Skeletal muscle satellite cell (primary cell): Measurements from ENCODE around the gene ACSF2.
A peak's percentile ranks its signal among the peaks of the same experiment; 100 is the strongest.
"Not testable (repeated sequence)": the region's sequence is repeated elsewhere in the genome, so short reads cannot be mapped to it uniquely, and the experiment has no call there.

ENCODE experiments used
- H3K27me3 ChIP-seq: 2 replicates; pipeline ENCODE4 v1.7.0; 2013; ENCODE audit warnings: low read length; ENCODE audit not compliant: control insufficient read depth, insufficient read depth
- H3K36me3 ChIP-seq: 2 replicates; pipeline ENCODE4 v1.7.0; 2013; ENCODE audit warnings: mild to moderate bottlenecking, control low read depth, low read length; ENCODE audit not compliant: insufficient read depth
- H3K4me1 ChIP-seq: 2 replicates; pipeline ENCODE4 v1.7.0; 2013; ENCODE audit warnings: low read length; ENCODE audit not compliant: control insufficient read depth, insufficient read depth
- H3K4me2 ChIP-seq: 2 replicates; pipeline ENCODE4 v1.7.0; 2013; ENCODE audit warnings: mild to moderate bottlenecking, low read length
- H3K4me3 ChIP-seq: 2 replicates; pipeline ENCODE4 v1.7.0; 2013; ENCODE audit warnings: low read length
- H3K9ac ChIP-seq: 2 replicates; pipeline ENCODE4 v1.7.0; 2013; ENCODE audit warnings: mild to moderate bottlenecking, low read depth, low read length, moderate library complexity
- H3K9me3 ChIP-seq: replicated peaks from 2 replicates; pipeline ENCODE4 v1.7.0; 2013; ENCODE audit warnings: mild to moderate bottlenecking, control low read depth, low read length

Gene ACSF2

DNA sequence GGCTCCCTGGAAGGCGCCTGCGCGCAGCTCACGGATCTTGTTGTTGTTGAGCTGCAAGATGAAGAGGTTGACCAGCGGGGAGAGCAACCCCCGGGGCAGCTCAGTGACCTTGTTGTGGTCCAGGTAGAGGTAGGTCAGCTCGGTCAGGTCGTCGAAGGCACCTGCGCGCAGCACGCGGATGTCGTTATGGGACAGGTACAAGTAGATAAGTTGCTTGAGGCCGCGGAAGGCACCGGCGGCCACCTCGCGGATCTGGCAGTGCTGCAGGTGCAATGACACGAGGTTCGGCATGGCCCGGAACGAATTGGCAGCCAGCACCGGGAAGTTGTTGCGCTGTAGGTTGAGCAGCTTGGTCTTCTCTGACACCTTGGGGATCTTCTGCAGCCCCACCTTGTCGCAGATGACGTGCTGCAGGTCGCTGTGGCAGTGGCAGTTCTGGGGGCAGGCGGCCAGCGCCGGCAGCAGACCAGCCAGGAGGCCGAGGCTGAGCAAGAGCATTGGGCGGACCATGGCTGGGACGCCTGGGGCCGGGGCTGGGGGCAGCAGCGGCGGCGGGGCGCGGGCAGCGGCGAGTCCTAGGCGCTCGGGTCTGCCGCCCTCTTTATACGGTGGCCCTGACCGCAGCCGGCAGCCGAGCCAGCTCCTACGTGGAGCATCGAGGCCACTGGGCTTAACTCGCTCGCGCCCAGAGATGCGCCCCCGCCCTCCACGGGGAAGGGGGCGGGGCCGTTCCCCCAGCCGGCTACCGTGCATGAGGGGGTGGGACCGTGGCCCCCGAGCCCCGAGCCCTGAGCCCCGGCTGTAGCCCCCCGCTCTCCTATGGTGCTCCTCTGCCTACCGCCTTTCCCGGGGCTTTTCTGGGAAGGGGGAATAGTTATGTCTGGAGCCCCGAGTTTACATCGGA is 42.5 kb downstream of the ACSF2 start, which contains the start of gene CHAD:
Gene CHAD (minus strand): TSS at position 577 of the 904 bp plus-strand sequence. CDS start 67 bp downstream, at position 510.
- peak within 1 kb of the TSS; percentile 17 for H3K4me3 ChIP-seq

DNA sequence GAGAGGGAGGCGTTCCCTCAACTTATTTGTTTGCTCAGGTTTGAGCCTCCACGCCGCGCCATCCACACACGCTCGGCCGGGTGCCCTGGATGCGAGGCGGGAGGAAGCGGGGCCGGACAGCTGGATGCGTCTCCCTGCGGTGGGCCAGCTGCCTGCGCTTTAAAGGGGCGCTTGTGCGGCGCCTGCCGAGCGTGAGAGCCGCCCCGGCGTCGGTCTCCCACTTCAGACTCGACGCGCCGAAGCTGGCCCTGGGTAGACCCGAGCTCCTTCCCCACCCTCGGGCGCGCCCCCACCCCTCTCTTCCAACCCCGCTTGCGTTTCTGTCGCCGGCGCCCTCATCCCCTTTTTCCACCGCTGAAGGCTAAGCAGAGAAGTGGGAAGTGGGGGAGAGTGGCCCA is 43.2 kb downstream of the ACSF2 start:
- Histone ChIP-seq H3K9ac (no peak overlapping the region), H3K4me1 (peaks cover 11% of the 10 kb centered on the region), H3K4me3 (peak overlapping the region; percentile 17)

More for the DNA sequence above, 42.5 kb downstream of the ACSF2 start, which contains the start of gene CHAD:
- H3K36me3 ChIP-seq = no peaks in the 10 kb centered on the region
- H3K9me3 ChIP-seq = no peaks in the 10 kb centered on the region
- peaks cover 41% of the 10 kb centered on the region for H3K27me3 ChIP-seq
- H3K9ac ChIP-seq = no peak within 1 kb of the TSS
- H3K4me1 ChIP-seq = peaks cover 11% of the 10 kb centered on the region
- H3K4me2 ChIP-seq = peak within 1 kb of the TSS; percentile 73

DNA sequence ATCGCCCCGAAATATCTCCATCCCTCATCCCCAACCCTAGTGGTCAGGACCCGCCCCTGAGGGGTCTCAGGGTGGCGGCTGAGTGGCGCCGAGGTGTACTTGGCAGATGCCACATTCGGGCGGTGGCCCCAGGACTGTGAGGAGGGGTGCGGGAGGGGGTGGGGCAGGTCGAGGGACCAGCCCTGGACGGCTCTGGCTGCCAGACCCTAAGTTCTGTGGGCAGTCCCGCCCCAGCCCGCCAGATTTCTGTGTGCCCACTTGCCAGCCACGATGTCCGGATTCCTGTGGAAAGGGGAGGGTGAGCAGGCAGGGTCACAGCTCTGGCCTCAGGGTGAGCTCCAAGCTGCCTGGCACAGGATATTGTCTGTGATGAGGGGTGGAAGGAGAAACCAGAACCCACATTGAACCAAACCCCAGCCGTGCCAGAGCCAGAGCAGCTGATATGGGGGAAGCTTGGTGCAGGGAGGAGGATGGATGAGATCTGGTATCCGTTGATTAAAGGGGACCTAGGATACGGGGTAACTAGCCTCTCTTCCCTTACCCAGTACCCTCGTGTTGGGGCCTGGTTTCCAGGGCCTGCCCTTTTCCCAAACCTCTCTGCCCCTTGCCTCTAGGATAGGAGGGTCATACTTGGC is 43.8 kb downstream of the ACSF2 start:
- no peaks in the 10 kb centered on the region for H3K36me3 ChIP-seq
- H3K9me3 ChIP-seq = no peaks in the 10 kb centered on the region
- no peak overlapping the region for H3K9ac ChIP-seq
- peaks cover 41% of the 10 kb centered on the region for H3K27me3 ChIP-seq
- peak overlapping the region; percentile 73 for H3K4me2 ChIP-seq
- H3K4me3 ChIP-seq = no peak overlapping the region
- H3K4me1 ChIP-seq = peaks cover 11% of the 10 kb centered on the region

More for the DNA sequence above, 43.2 kb downstream of the ACSF2 start:
- peak overlapping the region; percentile 73 for H3K4me2 ChIP-seq
- no peaks in the 10 kb centered on the region for H3K9me3 ChIP-seq
- peaks cover 41% of the 10 kb centered on the region for H3K27me3 ChIP-seq
- H3K36me3 ChIP-seq = no peaks in the 10 kb centered on the region

DNA sequence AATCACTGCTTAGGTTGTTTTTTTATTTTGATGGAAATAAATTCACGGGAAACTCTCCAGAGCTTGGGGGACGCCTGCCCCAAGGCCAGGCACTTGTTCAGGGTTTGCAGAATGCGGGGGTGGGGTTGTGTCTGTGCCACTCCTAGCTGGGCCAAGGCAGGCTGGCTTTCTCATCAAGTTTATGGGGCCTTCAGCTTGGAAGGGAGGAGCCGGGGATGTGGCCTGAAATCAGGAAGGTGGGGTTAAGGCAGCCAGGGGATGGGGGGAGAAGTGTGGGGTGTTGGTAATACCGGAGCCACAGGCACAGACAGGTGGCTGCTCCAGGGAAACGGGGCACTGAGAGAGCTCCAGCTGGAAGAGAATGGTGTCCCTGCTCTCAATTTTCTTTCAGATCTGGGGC is 44.4 kb downstream of the ACSF2 start:
- Histone ChIP-seq H3K9me3 (no peaks in the 10 kb centered on the region), H3K4me3 (no peak overlapping the region), H3K4me2 (no peak overlapping the region), H3K4me1 (peaks cover 11% of the 10 kb centered on the region), H3K27me3 (peaks cover 41% of the 10 kb centered on the region), H3K36me3 (no peaks in the 10 kb centered on the region), H3K9ac (no peak overlapping the region)

DNA sequence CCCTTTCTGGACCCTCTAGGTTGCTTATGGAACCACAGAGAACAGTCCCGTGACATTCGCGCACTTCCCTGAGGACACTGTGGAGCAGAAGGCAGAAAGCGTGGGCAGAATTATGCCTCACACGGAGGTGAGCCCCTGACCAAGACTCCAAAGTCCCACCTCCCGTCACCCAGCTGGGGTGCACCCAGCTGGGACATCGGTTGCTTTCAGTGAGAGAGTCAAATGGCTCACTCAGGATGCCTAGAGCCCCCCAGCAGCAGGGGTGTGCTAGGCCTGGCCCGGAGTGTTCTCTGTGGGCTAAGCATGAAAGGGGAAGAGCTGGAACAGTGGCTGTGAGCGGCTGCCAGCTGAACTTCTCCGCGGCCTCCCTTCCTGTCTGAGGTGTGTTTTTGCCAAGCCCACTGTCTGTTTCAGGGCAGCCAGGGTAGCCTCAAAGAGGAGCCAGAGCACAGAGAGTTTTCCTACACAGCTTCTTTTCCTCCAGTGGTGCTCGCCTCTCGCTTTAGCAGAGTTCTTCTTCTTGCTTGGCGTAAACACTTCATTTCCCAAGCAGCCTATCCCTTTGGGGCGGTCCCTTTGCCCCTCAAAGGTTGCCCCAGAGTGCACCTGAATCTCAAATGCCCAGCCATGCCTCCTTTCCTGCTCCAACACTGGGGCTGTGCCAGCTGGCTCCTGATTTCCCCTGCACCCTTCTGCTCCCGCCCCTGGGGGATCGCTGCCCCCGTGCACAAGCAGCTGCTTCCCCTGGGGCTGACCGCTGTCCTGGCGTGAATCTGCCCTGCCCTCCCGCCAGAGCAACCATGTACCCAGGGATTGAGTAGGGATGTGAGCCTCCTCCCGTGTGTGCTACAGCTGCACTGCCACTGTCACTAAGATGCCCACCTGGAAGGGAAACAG is 45.2 kb downstream of the ACSF2 start:
- Histone ChIP-seq H3K9ac (no peak overlapping the region), H3K4me3 (no peak overlapping the region)

DNA sequence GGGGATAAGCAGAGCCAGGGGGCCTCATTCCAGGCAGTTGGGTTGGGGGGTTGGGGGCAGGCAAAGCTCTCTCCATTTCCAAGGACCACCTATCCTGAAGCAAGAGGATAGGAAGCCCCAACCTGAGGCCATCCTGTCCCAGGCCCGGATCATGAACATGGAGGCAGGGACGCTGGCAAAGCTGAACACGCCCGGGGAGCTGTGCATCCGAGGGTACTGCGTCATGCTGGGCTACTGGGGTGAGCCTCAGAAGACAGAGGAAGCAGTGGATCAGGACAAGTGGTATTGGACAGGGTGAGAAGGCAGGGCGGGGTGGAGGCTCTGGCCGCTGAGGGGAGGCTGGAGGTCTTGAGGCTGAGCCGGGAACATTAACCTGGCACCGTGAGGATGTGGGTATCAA is 46.3 kb downstream of the ACSF2 start:
- no peak overlapping the region for H3K4me3 ChIP-seq
- H3K4me2 ChIP-seq = no peak overlapping the region
- no peak overlapping the region for H3K9ac ChIP-seq
- H3K4me1 ChIP-seq = peaks cover 11% of the 10 kb centered on the region
- no peaks in the 10 kb centered on the region for H3K9me3 ChIP-seq
- H3K27me3 ChIP-seq = peaks cover 32% of the 10 kb centered on the region
- no peaks in the 10 kb centered on the region for H3K36me3 ChIP-seq

More for the DNA sequence above, 45.2 kb downstream of the ACSF2 start:
- Histone ChIP-seq H3K4me2 (no peak overlapping the region), H3K9me3 (no peaks in the 10 kb centered on the region), H3K4me1 (peaks cover 11% of the 10 kb centered on the region), H3K36me3 (no peaks in the 10 kb centered on the region), H3K27me3 (peaks cover 41% of the 10 kb centered on the region)

DNA sequence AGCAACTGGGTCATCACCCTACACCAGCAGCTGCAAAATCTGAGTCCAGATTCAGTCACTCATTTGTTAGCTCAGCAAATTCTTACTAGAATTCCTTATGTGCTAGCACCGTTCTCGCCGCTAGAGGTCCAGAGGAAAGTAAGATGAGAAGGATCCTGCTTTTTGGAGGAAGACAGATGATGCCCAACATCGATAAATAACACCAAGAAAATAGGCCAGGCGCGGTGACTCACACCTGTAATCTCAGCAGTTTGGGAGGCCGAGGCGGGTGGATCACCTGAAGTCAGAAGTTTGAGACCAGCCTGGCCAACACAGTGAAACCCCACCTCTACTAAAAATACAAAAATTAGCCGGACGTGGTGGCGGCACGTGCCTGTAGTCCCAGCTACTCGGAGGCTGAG is 46.7 kb downstream of the ACSF2 start:
- H3K4me1 ChIP-seq = peaks cover 11% of the 10 kb centered on the region
- not testable (repeated sequence) for H3K4me2 ChIP-seq, H3K4me3 ChIP-seq, H3K9me3 ChIP-seq, H3K36me3 ChIP-seq, H3K9ac ChIP-seq
- peaks cover 29% of the 10 kb centered on the region for H3K27me3 ChIP-seq

DNA sequence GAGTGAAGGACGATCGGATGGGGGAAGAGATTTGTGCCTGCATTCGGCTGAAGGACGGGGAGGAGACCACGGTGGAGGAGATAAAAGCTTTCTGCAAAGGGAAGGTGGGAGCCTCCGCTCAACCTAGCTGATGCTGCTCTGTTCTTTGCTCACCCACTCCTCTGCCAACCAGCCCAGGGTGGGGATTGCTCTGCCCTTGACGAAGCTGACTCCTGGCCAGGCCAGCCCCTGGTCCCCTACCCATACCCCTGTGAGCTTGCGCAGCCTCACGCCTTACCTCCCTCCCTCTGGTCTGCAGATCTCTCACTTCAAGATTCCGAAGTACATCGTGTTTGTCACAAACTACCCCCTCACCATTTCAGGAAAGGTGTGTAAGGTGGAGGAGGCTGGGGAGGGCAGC is 47.9 kb downstream of the ACSF2 start:
- no peak overlapping the region for H3K9ac ChIP-seq
- peaks cover 17% of the 10 kb centered on the region for H3K27me3 ChIP-seq
- H3K9me3 ChIP-seq = no peaks in the 10 kb centered on the region
- no peak overlapping the region for H3K4me3 ChIP-seq
- H3K4me1 ChIP-seq = peaks cover 12% of the 10 kb centered on the region
- no peaks in the 10 kb centered on the region for H3K36me3 ChIP-seq
- no peak overlapping the region for H3K4me2 ChIP-seq

DNA sequence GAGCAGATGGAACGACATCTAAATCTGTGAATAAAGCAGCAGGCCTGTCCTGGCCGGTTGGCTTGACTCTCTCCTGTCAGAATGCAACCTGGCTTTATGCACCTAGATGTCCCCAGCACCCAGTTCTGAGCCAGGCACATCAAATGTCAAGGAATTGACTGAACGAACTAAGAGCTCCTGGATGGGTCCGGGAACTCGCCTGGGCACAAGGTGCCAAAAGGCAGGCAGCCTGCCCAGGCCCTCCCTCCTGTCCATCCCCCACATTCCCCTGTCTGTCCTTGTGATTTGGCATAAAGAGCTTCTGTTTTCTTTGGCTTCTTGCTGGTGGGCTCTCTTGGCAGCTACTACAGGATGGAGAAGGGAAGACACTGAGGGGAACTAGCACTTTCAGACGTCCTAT is 48.5 kb downstream of the ACSF2 start:
- no peak overlapping the region for H3K4me3 ChIP-seq
- peaks cover 7% of the 10 kb centered on the region for H3K4me1 ChIP-seq
- peaks cover 12% of the 10 kb centered on the region for H3K27me3 ChIP-seq
- H3K4me2 ChIP-seq = no peak overlapping the region
- no peaks in the 10 kb centered on the region for H3K36me3 ChIP-seq
- no peaks in the 10 kb centered on the region for H3K9me3 ChIP-seq
- H3K9ac ChIP-seq = no peak overlapping the region

DNA sequence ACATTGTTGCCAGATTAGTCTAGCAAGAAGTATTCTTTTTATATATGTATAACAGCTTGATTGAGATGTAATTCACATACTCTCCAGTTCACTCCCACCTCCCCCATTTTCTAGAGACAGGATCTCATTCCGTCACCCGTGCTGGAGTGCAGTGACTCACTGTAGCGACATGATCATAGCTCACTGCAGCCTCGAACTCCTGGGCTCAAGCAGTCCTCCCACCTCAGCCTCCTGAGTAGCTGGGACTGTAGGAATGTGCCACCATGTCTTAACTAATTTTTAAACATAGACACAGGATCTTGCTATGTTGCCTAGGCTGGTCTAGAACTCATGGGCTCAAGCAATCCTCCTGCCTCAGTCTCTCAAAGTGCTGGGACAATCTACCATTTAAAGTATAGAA is 49.3 kb downstream of the ACSF2 start:
- H3K36me3 ChIP-seq = no peaks in the 10 kb centered on the region
- H3K27me3 ChIP-seq = peaks cover 5% of the 10 kb centered on the region
- H3K4me3 ChIP-seq = no peak overlapping the region
- no peak overlapping the region for H3K9ac ChIP-seq
- H3K4me2 ChIP-seq = no peak overlapping the region
- no peaks in the 10 kb centered on the region for H3K9me3 ChIP-seq
- peaks cover 14% of the 10 kb centered on the region for H3K4me1 ChIP-seq
